Panc1 (cell line): Measurements from ENCODE around the gene RASIP1. TPM values are rescaled to one million over a fixed set of nuclear protein-coding genes. Genes with fewer than 3 reads are reported as not detected.
A peak's percentile ranks its signal among the peaks of the same experiment; 100 is the strongest.

ENCODE experiments used
- ATAC-seq: fragments of 200-7000 bp; cut with Tn5 transposase; 2 replicates; pipeline ENCODE4 v1.9.1; 2020; ENCODE audit warnings: mild to moderate bottlenecking, moderate library complexity
- BruUV-seq: library from RNA; stranded (reverse); fragments of 400-500 nt; replicated peaks from 2 replicates; lab custom pipeline; 2021; lab: Mats Ljungman, UMichigan
- CTCF ChIA-PET: fragments of 300-600 bp; sonication (Branson Sonifier 250); formaldehyde crosslinking; loops from one replicate; lab custom pipeline; 2022; ENCODE audit warnings: antibody characterized with exemption; lab: Charles Lee
- POLR2A ChIA-PET: fragments of 300-600 bp; sonication (Branson Sonifier 250); formaldehyde crosslinking; loops from one replicate; lab custom pipeline; 2022; ENCODE audit warnings: antibody characterized with exemption; lab: Charles Lee
- DNase-seq: peaks from one replicate; pipeline ENCODE4 v3.0.0-alpha.2; 2010; ENCODE audit warnings: low read depth, low spot score
- H3K27ac ChIP-seq: 2 replicates; pipeline ENCODE4 v1.5.1; 2011; ENCODE audit warnings: mild to moderate bottlenecking, low read length, inconsistent platforms
- H3K27me3 ChIP-seq: fragments of 200-500 bp; sonication (Bioruptor generic); 2 replicates; pipeline ENCODE4 v1.6.0; 2014; ENCODE audit warnings: low read length, inconsistent platforms; ENCODE audit not compliant: control insufficient read depth, insufficient read depth
- H3K36me3 ChIP-seq: fragments of 200-500 bp; sonication (Bioruptor generic); 2 replicates; pipeline ENCODE4 v1.5.1; 2014; ENCODE audit warnings: inconsistent platforms, mild to moderate bottlenecking, low read length, moderate library complexity; ENCODE audit not compliant: control insufficient read depth, insufficient read depth
- H3K4me1 ChIP-seq: 2 replicates; pipeline ENCODE4 v1.5.1; 2011; ENCODE audit warnings: inconsistent platforms, mild to moderate bottlenecking, low read length, moderate library complexity; ENCODE audit not compliant: control insufficient read depth, insufficient read depth
- H3K4me3 ChIP-seq, 2 experiments: 2 replicates each; pipeline ENCODE4 v1.5.1; 2011 to 2012; ENCODE audit warnings: low read depth in 2 of 2, low read length in 2 of 2, mild to moderate bottlenecking in 2 of 2, inconsistent platforms in 1 of 2, moderate library complexity in 1 of 2
- H3K9me3 ChIP-seq: fragments of 200-500 bp; sonication (Bioruptor generic); 2 replicates; pipeline ENCODE4 v1.5.1; 2014; ENCODE audit warnings: low read depth, mild to moderate bottlenecking, inconsistent platforms, low read length, moderate library complexity; ENCODE audit not compliant: control insufficient read depth, insufficient read depth
- CTCF ChIP-seq: fragments of 450-650 bp; IDR thresholded peaks from 2 replicates; pipeline ENCODE4 v1.5.1; 2017; ENCODE audit warnings: mild to moderate bottlenecking
- POLR2AphosphoS5 ChIP-seq: IDR thresholded peaks from 2 replicates; pipeline ENCODE4 v1.6.1; 2012; ENCODE audit warnings: mild to moderate bottlenecking, low read depth, low read length, moderate library complexity
- REST ChIP-seq, 2 experiments: IDR thresholded peaks; 2 replicates each; pipeline ENCODE4 v1.6.1; 2011 to 2012; ENCODE audit warnings: low read depth in 2 of 2, control low read depth in 1 of 2, low read length in 1 of 2, mild to moderate bottlenecking in 1 of 2, moderate library complexity in 1 of 2; ENCODE audit not compliant: insufficient read depth in 1 of 2
- SIN3A ChIP-seq: IDR thresholded peaks from 2 replicates; pipeline ENCODE4 v1.6.1; 2012; ENCODE audit warnings: low read depth, mild to moderate bottlenecking, low read length, moderate library complexity, borderline replicate concordance; ENCODE audit not compliant: insufficient read depth
- TCF7L2 ChIP-seq: IDR thresholded peaks from 2 replicates; pipeline ENCODE4 v1.6.1; 2011; ENCODE audit warnings: mild to moderate bottlenecking, low read depth, low read length, inconsistent platforms
- in situ Hi-C: cut with HindIII; loops from 2 replicates; pipeline ENCODE4 v1.10.0; 2016; ENCODE audit warnings: low sequenced_read_pairs, low pct_unique_long_range_greater_than_20kb
- intact Hi-C: fragments of 100-400 bp; cut with micrococcal nuclease; formaldehyde crosslinking; loops from one replicate; pipeline ENCODE4 v1.10.0; 2022; ENCODE audit not compliant: unreplicated experiment
- total RNA-seq: library from RNA; stranded (reverse); gene quantifications from one replicate; pipeline ENCODE4 v1.2.1, GENCODE V29; 2021; ENCODE audit not compliant: unreplicated experiment

Gene RASIP1
- total RNA-seq, 1 experiment from 2014 or later: 0.41 TPM

GRCh38 chr19:48745208-48745995 lies 5.0 kb upstream of the RASIP1 start:
- DNase-seq (no peak), ATAC-seq (peak; percentile 83)
- no peaks in the 10 kb centered on the region for H3K27me3 ChIP-seq
- no peaks in the 10 kb centered on the region for H3K9me3 ChIP-seq
- CTCF ChIA-PET: no interaction called here
- TF ChIP-seq REST (IDR thresholded peaks at IDR 0.05; ENCODE audit: insufficient read depth in 1 of 2, low read depth in 2 of 2, low read length in 1 of 2) (no peak), TCF7L2 (no peak), SIN3A (no peak), CTCF (no peak), POLR2AphosphoS5 (no peak)
- intact Hi-C loops: no loop called here
- in situ Hi-C loops: no loop called here
- no peaks in the 10 kb centered on the region; the same call in 1 of the 2 replicates for H3K4me1 ChIP-seq
- POLR2A ChIA-PET: no interaction called here
- no peak overlapping the region for H3K27ac ChIP-seq
- H3K4me3 ChIP-seq: no peak overlapping the region; a peak in 1 of 4 replicates
- BruUV-seq: no TSS peak
- no peaks in the 10 kb centered on the region for H3K36me3 ChIP-seq

- H3K9me3 ChIP-seq: no peaks in the 10 kb centered on the region
- ChIA-PET CTCF (no interaction called here), POLR2A (no interaction called here)
- H3K27me3 ChIP-seq: no peaks in the 10 kb centered on the region
- no peak for TF ChIP-seq POLR2AphosphoS5
- TF ChIP-seq SIN3A: no peak
- no peak for TF ChIP-seq TCF7L2
- TF ChIP-seq REST (IDR thresholded peaks at IDR 0.05; ENCODE audit: insufficient read depth in 1 of 2, low read depth in 2 of 2, low read length in 1 of 2): no peak
- TF ChIP-seq CTCF: no peak
- H3K27ac ChIP-seq: no peak overlapping the region
- no peaks in the 10 kb centered on the region for H3K36me3 ChIP-seq
- no peaks in the 10 kb centered on the region; the same call in 1 of the 2 replicates for H3K4me1 ChIP-seq
- no peak for DNase-seq
- no peak for ATAC-seq
- no TSS peak for BruUV-seq
- intact Hi-C loops (no loop called here), in situ Hi-C loops (no loop called here)
- H3K4me3 ChIP-seq: no peak overlapping the region
These were observed 1.7 kb upstream of the RASIP1 start for GRCh38 chr19:48742096-48742495.
